ENCODE measurements around the gene DUOX2.

- TF ChIP-seq CTCF (IDR thresholded peaks at IDR 0.05) (no peak), POLR2A (IDR thresholded peaks at IDR 0.05) (no peak), POLR2AphosphoS5 (IDR thresholded peaks at IDR 0.05) (no peak), EP300 (IDR thresholded peaks at IDR 0.05) (no peak)
Observed at GRCh38 chr15:45157974-45158373, 44.0 kb upstream of the DUOX2 start.

All from upper lobe of left lung (tissue), 4 donors.